ENCODE measurements around the gene SUGCT.
"Not testable (repeated sequence)": the region's sequence is repeated elsewhere in the genome, so short reads cannot be mapped to it uniquely, and the experiment has no call there.

SUGCT gene

DNA sequence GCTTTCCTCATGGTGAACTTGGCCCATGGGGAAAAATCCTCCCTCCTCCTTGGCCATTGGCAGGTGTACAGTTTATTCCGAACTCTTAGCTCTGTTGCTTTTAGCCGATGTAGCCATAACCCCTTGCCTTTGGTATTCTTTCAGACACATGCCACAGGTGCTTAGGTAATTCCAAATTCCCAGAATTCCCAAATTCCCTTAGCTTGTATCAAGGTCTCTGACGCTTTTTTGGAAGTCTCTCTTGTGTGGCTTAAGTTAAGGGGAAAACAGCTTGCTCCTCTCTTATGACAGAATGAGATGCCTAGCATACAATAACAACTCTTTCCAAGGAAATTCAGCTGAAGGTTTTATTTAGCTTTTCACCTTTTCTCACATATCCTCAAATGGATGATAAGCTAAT is 68.0 kb downstream of the SUGCT start:
- no peak for DNase-seq (ENCODE audit: low read depth)

GRCh38 chr7:40204581-40204980 is 69.8 kb downstream of the SUGCT start:
- no peak for DNase-seq (ENCODE audit: low read depth)

GRCh38 chr7:40205992-40206391 is 71.2 kb downstream of the SUGCT start:
- DNase-seq (ENCODE audit: low read depth) = no peak

DNA sequence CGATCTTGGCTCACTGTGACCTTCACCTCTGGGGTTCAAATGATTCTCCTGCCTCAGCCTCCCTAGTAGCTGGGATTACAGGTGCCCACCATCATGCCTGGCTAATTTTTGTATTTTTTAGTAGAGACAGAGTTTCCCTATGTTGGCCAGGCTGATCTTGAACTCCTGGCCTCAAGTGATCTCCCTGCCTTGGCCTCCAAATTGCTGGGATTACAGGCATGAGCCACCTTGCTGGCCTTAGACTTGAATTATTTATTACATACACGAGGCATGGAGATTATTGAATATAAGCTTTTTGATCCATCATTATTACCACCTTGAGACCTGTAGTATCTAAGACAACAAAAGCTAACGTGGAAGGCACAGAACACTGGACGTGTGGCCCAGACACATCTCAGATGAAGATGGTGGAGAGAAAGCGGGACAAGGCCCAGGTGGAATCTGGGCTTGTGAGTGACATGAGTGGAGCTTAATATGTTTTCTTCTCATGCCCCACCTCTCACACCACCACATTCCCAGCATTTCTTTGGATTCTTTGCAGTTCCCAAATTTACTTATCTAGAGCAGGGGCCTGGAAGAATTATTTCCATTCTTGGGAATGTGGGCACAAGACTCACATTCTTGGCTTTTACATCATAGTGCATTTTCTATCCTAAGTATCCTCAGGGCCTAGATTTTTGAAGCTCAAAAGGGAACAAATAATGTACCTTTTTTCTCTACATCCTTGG is 76.6 kb downstream of the SUGCT start:
- no peak for DNase-seq (ENCODE audit: low read depth)

DNA sequence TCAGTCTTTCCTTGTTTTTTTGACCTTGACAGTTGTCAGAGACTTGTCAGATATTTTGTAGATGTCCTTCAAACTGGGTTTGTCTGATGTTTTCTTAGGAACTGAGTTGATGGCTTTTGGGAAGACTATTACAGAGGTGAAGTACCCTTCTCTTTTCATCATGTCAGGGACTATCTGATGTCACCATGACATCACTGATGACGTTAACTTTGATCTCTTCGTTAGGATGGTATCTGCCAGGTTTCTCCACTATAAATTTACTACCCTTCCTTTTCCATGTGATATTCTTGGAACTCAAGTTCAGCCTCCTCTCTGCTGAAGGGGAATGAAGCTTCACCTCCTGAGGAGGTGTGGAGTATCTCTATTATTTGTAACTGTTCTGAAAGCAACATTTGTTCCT is 78.5 kb downstream of the SUGCT start:
- no peak for DNase-seq (ENCODE audit: low read depth)

GRCh38 chr7:40213856-40214255 is 79.1 kb downstream of the SUGCT start:
- DNase-seq (ENCODE audit: low read depth) = no peak

- DNase-seq (ENCODE audit: low read depth) = not testable (repeated sequence)
These were observed 83.8 kb downstream of the SUGCT start for GRCh38 chr7:40218612-40219011.

DNA sequence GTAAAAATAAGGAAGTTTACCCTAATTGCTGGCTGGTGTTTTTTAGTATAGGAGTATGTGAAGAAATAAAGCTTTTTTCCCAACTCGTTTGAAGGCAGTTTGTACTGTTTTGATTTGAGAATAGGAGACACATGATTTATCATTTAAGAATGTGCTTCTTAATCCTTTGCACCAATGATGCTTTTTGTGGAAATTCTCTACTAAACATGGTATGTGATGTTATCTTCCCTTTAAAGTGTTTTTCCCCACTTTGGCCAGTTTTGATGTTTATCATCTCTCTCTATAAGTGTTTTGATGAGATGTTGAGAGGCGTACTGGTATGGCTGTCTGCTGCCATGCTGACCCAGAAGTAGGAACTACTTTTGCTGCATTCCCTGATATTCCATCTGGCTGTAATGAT is 85.1 kb downstream of the SUGCT start:
- DNase-seq (ENCODE audit: low read depth) = no peak

- DNase-seq (ENCODE audit: low read depth) = no peak
These were observed 85.7 kb downstream of the SUGCT start for GRCh38 chr7:40220421-40220911.

DNA sequence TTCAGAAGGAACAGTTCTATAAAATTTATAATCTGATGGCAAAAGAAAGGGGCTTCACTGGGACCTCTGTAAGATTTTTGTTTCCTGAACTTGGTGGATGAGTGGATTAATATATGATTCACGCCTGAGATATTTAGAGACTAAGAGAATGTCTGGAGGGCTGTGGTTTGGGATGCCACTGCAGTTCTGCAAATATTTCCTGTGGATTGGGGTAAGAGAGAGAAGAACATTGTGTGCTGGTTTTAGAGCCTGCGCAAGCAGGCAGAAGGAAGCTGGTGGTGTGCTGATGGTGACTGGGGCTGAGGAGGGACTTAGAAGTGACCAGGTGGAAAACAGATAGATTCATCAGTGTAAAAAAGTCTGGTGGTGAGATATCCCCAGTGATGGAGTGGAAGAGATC is 87.0 kb downstream of the SUGCT start:
- DNase-seq (ENCODE audit: low read depth) = no peak

- no peak for DNase-seq (ENCODE audit: low read depth)
These were observed 88.8 kb downstream of the SUGCT start for GRCh38 chr7:40223451-40224127.

DNA sequence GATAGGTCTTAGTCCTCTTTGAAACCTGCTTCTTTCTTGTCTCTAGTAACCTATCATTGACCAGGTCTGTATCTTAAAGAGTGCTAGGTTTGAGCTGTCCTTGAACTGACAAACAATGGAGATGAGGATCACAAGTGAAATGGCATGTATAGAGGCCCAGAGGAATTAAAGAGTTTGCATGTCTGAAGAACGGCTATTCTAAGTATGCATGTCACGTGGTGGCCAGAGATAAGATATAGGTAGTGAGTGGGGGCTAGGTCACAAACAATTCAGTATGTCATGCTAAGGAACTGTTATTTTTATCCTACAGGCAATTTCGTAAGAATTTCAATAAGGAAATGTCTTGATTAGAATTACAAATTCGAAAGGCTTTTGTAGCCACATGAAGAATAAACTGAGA is 95.3 kb downstream of the SUGCT start:
- no peak for DNase-seq (ENCODE audit: low read depth)

- DNase-seq (ENCODE audit: low read depth) = no peak
These were observed 97.0 kb downstream of the SUGCT start for GRCh38 chr7:40231796-40232195.

DNA sequence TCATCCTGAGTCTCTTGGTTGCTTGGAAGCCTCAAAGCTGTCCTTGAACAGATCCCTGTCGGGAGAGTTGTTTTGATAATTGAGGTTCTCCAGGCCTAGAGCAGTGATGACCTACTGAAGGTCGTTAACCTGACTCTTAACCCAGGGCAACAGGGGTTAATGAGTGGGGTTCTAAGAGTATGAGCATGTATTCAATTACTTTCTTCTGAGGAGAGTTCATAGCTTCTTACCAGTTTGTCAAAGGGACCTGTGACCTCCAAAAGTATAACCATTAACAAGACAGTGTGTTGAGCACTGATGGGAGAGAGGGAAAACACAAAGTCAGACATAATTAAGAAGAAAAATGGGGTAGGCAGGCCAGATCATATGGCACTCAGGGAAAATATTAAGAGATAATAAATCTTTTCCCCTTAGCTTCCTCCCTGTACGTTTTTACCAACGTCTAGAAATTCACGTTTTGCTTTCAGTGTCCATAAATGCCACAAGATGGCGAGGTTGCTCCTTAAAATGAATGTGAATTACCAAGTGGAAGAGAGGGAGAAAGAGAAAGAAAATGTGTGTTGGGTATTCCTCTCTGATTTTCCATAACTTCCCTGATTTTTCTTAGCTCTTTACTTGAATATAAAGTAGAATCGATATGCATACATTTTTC is 97.6 kb downstream of the SUGCT start:
- no peak for DNase-seq (ENCODE audit: low read depth)

- no peak for DNase-seq (ENCODE audit: low read depth)
These were observed 99.2 kb downstream of the SUGCT start for GRCh38 chr7:40234046-40234445.

DNA sequence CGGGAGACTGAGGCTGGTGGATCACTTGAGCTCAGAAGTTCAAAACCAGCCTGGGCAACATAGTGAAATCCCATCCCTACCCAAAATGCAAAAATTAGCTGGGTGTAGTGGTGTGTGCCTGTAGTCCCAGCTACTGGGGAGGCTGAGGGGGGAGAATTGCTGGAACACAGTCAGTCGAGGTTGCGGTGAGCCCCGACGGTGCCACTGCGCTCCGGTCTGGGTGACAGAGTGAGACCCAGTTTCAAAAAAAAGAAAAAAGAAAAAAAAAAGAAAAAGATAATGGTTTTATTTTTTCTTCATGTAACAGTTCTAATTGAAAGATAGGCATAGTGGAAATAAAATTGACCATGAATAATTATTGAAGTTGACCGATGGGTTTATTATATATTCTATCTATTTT is 99.9 kb downstream of the SUGCT start:
- DNase-seq (ENCODE audit: low read depth) = no peak

DNA sequence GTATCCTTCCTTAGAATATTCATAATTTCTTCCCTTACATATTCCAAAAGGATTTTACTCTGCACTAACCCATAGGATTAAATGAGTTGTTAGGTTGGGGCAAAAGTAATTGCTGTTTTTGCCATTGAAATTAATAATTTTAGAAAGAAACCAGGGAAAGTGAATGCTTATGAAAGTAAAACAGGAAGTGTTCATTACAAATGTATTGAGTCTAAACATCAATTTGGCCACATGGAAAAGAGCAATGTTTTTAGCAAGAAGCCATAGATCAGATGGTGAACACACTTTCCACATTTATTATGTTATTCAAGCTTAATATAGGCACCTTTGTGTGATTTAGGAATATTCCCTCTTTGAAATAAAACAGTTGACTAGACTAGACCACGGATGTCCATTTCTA is 102.9 kb downstream of the SUGCT start:
- DNase-seq (ENCODE audit: low read depth) = no peak

- DNase-seq (ENCODE audit: low read depth) = no peak
These were observed 105.0 kb downstream of the SUGCT start for GRCh38 chr7:40239755-40240303.

DNA sequence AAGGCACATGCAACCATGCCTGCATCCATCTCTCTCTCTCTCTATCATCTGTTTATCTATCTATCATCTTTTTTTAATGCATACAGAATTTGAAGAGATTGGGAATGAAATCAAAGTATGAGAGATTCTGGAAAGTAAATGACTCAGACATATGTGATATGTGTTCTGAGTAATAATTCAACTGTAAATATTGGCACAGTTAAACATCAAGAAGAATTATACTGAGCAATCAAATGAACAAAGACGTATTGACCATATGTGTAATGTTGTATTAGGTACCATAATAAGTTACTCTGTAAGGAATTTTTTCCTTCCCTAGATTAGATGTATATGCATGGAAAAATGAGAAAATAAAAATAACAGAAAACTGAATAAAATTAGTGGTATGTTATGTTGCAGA is 108.3 kb downstream of the SUGCT start:
- no peak for DNase-seq (ENCODE audit: low read depth)

- DNase-seq (ENCODE audit: low read depth) = no peak
These were observed 109.4 kb downstream of the SUGCT start for GRCh38 chr7:40244226-40244625.

GRCh38 chr7:40248681-40249080 is 113.9 kb downstream of the SUGCT start:
- DNase-seq (ENCODE audit: low read depth) = no peak

DNA sequence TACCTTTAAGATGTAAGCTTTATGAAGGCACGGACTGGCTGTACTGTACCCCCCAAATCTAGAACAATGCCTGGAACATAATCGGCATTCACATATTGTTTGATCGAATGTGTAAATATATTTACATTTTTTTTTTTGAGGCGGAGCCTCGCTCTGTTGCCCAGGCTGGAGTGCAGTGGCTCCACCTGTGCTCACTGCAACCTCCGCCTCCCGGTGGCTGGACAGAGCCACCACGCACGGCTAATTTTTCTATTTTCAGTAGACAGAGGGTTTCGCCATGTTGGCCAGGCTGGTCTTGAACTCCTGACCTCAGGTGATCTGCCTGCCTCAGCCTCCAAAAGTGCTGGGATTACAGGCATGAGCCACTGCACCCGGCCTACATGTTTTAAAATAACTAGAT is 118.6 kb downstream of the SUGCT start:
- DNase-seq (ENCODE audit: low read depth) = not testable (repeated sequence)
